ENCODE data around the gene NRROS.

The NRROS gene

DNA sequence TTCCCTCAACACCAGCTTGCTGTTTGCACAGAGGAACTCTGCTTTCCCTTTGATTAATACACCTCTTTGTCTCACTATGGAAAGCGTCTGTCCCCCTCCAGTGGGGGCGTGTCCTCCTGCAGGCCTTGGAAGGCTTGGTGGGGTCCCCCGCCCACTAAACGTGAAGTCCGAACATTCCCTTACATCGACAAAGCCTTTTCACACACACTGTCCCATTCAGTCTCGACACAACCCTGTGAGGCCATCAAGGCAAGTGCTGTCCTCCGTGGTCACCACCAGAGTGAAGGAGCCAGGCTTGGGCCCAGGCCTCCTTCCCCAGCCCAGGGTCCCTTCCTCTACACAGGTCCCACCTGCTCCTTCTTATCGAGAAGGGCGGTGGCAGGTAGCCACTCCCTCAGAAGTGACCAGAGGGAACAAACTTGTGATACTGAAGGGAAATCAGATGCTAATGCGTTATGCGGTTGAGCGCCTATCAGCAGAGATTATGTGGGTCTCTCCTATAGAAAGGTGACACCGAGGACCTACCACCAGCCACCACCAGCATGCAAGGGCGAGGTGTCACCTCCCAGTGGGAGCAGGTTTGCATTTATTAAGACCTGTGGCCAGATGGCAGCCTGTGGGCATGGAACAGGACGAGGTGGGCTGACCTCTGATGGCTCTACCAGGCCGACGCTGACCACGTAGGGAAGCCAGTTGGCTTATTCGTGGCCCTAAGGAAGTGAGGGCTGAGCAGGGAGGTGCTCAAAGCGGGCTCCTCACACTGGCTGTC lies 6.6 kb downstream of the NRROS start:
- DNase-seq (ENCODE audit: low read depth in 2 of 3, low spot score in 2 of 3): no peak

DNA sequence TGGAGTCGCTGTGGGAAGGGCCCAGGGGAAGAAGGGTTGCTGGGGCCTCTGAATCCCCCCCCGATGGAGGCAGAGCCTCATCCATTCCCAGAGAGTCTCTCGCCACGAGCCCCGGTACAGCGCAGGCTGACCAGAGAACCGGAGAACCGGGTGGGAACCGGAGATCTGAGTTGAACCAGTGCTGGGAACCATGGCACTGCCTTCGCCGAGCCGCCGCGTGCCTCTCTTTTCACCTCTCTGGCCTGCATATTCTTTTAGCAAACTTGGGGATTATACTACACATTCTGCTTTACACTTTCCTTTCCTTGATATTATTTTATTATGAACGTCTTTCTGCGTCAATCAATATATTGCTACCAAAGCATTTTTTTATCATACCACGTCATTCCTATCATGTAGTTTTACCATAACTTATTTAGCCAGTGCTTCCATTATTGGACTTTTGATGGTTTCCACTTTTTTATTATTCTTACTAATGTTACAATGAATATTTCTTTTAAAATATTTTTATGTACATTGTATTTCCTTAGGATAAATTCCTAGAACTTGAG lies 7.2 kb downstream of the NRROS start:
- DNase-seq (ENCODE audit: low read depth in 2 of 3, low spot score in 2 of 3): no peak

DNA sequence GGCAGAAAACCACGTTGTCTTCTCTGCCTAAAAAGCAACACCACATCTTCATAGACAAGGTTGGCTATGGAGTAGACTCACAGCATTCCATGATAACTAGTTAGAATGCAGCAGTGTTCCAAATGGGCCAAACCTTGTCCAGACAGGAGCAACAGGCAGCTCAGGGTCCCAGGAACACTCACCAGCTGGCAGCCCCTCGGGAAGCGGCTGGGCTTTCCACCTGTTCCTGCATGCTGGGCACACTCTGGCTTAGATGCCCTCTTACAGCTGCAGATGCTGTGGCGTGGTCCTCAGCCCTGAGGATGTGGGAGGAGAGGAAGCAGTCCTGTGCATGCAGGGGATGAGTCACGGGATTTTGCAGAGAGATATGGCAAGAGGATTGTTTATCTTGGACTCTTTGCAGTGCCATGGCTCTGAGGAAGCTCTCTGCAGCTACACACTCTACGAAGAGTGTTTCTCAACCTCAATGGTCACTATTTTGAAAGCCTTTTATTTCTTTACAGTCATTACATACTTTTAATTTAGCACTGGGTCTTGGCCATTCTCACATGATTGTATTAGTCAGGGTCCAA lies 11.3 kb downstream of the NRROS start:
- DNase-seq (ENCODE audit: low read depth in 2 of 3, low spot score in 2 of 3): no peak

DNA sequence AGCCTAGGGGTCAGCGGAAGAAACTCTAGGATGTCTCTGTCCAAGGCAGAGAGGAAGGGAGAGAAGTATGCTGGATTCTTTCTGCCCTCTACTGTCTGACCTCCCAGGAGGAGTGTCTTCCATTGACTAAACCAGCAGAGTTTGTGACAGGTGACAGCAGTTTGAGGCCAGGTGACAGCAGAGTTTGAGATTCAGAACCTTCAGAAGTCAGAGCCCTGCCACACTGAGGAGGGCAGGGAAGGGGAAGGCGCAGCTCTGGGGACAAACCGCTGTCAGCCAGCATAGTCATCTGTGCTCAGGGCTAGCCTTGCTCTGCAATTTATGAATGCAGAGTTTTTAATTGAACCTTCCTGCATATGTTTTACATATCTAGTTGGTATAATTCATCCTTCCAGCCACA lies 12.3 kb downstream of the NRROS start:
- no peak for DNase-seq (ENCODE audit: low read depth in 2 of 3, low spot score in 2 of 3)

DNA sequence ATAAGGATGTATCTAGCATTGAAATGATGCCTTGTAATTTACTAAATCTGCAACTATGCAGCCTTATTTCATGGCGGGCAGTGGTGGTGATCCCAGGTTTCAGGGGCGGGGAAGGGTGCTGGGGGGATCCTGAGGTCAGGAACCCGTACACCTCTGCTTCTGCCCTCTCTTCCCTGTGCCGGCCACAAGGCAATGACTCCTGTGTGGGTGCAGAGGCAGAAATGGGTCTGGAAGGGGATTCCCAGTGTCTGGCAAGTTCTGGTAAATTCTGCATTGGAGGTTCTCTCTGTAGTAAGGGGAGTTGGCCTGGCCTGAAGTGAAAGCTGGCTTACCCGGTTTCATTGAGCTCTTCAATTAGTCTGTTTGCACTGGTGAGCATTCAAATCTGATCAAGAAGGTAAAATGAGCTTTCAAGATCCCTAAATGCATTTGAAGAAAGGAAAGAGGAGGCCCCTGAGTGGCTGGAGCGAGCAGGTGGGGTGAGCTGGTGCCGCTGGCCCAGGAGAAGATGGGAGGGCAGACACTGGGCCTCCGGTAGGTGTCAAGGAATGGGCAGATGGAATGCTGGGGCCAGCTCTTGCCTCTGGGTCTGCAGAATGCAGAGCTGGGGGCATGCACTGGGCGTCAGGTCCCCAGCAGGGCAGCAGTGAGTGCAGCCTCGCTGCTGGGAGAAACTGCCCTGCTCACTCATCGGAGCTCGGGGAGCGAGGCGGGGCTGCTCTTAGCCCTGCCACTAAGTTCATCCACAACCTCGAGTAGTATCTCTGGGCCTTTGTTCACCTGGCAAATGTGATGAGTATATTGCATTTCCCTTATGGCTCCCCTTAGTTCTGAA lies 13.7 kb downstream of the NRROS start:
- no peak for DNase-seq (ENCODE audit: low read depth in 2 of 3, low spot score in 2 of 3)

DNA sequence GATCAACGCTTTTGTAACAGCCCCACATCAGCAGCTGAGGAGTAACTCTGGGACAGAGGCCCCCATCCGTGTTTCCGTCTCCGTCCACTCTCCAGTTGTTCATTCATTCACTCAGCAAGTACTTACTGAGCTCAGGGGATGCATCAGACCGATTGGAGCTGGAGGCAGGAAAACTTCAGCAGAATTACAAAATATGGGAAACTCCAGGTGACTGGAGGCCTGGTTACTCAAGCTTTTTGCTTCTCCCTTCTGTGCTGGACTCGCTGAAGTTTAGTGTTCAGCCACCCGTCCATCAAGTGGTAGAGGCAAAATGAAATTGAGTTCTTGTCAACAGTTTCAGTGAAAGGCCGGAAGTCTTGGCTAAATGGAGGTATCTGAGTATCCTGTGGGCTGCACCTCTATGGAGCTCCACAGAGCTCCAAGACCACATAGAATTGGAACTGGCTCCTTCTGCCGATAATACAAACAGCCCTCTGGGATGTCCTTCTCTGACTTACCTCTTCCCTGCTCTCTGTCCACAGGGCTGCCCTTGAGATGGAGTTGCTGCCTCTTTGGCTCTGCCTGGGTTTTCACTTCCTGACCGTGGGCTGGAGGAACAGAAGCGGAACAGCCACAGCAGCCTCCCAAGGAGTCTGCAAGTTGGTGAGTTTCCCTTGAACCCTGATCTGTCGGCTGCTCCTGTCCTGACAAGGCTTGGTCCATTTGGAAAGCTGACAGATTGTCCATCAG lies 14.7 kb downstream of the NRROS start:
- DNase-seq (ENCODE audit: low read depth in 2 of 3, low spot score in 2 of 3): no peak

DNA sequence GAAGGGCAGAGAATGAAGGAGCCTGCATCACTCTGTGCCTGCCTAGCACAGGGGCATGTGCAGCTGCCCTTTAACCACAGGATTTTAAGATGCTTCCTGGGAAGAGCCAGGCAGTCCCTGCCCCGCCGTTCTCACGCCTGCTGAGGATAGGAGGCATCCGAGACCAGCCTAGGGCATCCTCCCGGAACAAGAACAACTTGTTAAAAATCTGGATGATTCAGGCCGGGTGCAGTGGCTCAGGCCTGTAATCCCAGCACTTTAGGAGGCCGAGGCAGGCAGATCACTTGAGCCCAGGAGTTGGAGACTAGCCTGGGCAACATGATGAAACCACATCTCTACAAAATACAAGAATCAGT lies 15.2 kb downstream of the NRROS start:
- no peak for DNase-seq (ENCODE audit: low read depth in 2 of 3, low spot score in 2 of 3)

DNA sequence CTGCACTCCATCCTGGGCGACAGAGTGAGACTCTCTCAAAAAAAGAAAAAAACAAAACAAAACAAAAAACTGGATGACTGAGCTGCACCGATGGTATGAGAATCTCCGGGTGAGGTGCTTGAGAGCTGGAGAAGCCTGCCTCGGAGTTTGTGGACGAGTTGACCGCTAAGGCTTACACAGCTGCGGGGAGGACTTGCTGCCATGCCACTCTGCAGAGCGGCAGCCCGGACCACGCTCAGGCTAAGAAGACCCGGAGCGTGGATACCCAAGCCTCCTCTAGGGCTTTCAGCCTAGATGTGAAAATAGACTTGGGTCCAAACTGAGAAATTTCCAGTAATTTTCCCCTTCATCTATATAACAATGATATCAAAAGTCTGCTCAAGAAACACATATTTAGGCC lies 16.0 kb downstream of the NRROS start:
- no peak for DNase-seq (ENCODE audit: low read depth in 2 of 3, low spot score in 2 of 3)

DNA sequence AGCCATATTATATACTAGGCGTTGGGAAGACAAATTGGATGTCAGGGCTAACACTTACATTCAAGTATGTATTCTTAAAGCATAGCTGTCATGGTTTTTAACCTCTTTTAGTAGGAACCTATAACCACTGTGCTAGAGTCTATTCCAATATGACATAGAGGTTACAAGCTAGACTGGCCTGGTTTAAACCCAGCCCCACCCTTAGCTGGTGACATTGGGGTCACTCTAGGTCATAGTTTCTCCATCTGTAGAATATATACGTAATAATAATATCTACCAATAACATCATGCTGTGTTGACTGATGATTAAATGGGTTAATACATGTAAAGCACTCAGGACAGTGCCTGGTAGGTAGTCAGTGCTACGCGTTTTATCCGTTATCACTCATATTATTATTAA lies 16.7 kb downstream of the NRROS start:
- no peak for DNase-seq (ENCODE audit: low read depth in 2 of 3, low spot score in 2 of 3)

DNA sequence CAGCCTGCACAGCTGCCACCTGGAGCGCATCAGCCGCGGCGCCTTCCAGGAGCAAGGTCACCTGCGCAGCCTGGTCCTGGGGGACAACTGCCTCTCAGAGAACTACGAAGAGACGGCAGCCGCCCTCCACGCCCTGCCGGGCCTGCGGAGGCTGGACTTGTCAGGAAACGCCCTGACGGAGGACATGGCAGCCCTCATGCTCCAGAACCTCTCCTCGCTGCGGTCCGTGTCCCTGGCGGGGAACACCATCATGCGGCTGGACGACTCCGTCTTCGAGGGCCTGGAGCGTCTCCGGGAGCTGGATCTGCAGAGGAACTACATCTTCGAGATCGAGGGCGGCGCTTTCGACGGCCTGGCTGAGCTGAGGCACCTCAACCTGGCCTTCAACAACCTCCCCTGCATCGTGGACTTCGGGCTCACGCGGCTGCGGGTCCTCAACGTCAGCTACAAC lies 20.4 kb downstream of the NRROS start:
- no peak for DNase-seq (ENCODE audit: low read depth in 2 of 3, low spot score in 2 of 3)

DNA sequence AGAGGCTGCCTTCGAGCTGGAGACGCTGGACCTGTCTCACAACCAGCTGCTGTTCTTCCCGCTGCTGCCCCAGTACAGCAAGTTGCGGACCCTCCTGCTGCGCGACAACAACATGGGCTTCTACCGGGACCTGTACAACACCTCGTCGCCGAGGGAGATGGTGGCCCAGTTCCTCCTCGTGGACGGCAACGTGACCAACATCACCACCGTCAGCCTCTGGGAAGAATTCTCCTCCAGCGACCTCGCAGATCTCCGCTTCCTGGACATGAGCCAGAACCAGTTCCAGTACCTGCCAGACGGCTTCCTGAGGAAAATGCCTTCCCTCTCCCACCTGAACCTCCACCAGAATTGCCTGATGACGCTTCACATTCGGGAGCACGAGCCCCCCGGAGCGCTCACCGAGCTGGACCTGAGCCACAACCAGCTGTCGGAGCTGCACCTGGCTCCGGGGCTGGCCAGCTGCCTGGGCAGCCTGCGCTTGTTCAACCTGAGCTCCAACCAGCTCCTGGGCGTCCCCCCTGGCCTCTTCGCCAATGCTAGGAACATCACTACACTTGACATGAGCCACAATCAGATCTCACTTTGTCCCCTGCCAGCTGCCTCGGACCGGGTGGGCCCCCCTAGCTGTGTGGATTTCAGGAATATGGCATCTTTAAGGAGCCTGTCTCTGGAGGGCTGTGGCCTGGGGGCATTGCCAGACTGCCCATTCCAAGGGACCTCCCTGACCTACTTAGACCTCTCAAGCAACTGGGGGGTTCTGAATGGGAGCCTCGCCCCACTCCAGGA lies 21.1 kb downstream of the NRROS start:
- DNase-seq (ENCODE audit: low read depth in 2 of 3, low spot score in 2 of 3): no peak

DNA sequence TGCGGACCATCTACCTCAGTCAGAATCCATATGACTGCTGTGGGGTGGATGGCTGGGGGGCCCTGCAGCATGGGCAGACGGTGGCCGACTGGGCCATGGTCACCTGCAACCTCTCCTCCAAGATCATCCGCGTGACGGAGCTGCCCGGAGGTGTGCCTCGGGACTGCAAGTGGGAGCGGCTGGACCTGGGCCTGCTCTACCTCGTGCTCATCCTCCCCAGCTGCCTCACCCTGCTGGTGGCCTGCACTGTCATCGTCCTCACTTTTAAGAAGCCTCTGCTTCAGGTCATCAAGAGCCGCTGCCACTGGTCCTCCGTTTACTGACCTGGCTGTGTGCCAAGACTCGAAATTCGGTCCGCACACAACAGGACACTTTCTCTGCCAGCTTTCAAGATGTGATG lies 21.9 kb downstream of the NRROS start:
- no peak for DNase-seq (ENCODE audit: low read depth in 2 of 3, low spot score in 2 of 3)

DNA sequence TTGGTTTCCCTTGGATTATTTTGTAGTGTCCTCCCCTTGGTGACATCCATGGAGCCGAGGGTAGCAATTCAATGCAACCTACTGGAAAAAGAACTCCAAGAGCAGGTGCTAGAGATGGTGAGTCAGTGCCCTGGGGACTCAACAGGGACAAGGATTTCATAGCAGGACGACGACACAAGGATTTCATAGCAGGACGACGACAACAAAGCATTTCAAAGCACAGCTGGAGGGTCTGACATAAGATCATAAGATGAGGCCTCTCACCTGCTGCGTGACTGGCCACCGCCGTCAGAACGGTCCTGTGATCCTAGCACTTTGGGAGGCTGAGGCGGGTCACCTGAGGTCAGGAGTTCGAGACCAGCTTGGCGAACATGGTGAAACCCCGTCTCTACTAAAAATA lies 22.5 kb downstream of the NRROS start:
- DNase-seq (ENCODE audit: low read depth in 2 of 3, low spot score in 2 of 3): no peak

DNA sequence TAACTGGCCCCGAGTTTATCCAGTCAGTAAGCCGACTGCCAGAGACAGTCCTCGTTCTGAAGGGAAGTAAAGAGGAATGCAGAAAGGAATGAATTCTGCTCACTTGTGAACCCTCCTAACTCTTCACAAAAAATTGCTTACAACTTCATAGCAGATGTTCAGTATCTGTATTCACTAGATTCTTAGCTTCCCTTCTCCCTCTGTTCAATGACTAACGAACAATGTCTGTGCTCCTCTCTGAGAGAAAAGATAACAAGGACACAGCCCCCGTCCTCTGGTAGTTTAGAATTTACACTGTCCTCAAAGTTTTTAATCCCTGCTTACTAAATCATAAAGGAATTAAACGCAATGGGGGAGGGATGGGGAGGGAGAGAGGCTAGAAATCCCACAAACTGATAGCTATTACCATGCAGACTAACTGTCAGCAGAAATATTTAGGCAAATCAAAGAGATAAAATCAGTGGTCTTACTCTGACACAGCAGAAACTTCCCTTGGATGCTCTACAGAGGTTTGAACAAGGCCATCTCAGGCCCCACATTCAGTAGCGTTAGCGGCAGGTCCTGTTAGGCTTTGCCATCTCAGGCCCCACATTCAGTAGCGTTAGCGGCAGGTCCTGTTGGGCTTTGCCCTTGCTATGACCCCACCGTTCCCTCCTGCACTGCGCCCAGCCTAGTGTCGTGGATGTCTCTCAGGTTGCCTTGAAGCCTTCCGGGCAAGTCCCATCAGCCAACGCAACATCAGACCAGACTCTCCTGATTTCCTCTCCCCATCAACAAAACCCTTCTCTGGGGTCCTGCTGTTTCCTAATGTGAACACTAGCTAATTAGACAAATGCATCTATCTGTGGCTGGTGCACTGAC lies 23.4 kb downstream of the NRROS start:
- DNase-seq (ENCODE audit: low read depth in 2 of 3, low spot score in 2 of 3): no peak

DNA sequence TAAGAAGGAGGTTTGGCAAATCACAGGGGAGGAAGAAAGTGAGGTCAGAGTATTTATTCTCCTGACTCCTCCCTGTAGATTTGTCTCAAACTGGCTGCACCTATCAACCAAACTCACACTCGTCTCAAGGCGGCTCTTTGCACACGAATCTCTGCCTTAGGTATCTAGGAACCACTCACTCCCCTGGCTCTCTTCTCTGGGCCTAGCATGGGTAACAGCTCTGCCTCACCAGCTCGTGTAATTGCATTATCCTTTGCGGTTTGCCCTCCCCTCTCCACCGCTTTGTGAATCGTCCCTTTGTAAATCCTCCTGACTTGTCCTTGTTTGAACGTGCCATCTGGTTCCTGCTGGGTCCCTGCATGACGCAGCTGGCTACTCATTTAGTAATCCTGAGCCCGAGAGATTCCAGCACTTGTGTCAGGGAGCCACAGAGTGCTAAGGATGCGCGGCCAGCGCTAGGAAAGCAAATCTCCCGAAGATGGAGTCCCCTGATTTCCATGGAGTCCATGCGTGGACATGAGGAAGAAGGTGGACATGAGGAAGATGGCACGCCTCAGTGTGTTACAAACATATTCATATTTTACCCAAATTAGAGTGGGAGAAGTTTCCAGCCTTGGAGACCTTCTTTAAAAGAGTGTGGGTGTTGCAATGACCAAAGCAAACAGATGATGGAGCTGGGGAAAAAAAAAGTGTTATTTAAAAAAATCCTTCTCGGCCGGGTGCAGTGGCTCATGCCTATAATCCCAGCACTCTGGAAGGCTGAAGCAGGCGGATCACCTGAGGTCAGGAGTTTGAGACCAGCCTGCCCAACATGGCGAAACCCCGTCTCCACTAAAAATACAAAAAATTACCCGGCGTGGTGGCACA lies 26.7 kb downstream of the NRROS start:
- no peak for DNase-seq (ENCODE audit: low read depth in 2 of 3, low spot score in 2 of 3)

DNA sequence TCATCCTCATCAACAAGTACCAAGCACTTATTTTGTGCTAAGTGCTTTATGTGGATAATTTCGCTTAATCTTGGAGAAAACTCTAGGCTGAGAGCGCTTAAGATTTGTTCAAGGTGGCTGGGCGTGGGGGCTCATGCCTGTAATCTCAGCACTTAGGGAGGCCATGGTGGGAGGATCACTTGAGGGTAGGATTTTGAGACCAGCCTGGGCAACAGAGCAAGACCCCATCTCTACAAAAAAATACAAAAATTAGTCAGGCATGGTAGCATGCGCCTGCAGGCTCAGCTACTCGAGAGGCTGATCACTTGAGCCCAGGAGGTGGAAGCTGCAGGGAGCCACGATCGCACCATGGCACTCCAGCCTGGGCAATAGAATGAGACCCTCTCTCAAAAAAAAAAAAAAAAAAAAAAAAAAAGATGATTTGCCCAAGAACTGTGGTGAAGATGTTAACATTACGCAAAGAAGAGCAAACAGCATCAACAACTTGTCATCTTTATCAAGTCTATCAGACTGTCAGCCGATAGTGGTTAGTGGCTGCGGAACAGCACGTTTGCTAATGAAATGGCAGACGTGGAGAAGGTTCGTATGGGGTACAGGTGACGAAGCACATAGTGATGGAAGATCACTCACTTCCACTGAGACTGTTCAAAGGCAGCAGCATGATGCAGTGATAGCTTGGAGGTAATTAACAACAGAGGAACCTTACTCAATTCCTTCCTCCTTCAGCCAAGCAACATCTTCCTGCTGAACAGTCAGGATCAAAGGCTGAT lies 27.7 kb downstream of the NRROS start:
- DNase-seq (ENCODE audit: low read depth in 2 of 3, low spot score in 2 of 3): no peak

DNA sequence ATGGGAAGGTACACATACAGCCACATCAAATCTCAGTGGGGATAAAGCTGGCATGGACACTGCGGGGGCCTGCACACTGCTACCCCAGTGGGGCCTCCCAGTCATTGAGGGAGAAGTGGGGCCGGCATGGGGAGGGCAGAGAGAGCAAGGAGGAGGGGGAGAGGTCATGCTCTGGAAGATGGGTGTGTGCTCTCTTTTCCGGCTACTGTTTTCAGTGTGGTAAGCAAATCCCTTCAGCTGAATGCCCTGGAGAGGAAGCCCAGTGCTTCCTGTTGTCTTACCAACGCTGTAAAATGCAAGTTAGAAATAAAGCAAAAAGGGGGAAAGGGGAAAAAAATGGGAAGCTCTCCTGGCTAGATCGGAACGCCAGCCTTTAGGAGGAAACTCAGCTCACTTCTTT lies 30.8 kb downstream of the NRROS start:
- no peak for DNase-seq (ENCODE audit: low read depth in 2 of 3, low spot score in 2 of 3)

DNA sequence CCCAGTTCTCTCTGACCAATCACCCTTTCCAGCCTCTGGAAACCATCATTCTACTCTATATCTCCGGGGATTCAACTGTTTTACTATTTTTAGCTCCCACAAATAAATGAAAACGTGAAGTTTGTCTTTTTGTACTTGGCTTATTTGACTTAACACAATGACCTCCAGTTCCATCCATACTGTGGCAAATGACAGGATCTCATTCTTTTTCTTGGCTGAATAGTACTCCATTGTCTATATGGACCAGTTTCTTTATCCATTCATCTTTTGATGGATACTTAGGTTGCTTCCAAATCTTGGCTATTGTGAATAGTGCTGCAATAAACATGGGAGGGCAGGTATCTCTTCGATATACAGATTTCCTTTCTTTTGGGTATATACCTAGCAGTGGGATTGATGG lies 34.1 kb downstream of the NRROS start:
- no peak for DNase-seq (ENCODE audit: low read depth in 2 of 3, low spot score in 2 of 3)

Data from activated CD8-positive, alpha-beta memory T cell treated with anti-CD3 and anti-CD28 coated beads for 48 hours (primary cell).